ENCODE results near the gene BLVRB.

BLVRB gene

GRCh38 chr19:40461669-40462221, 3.8 kb downstream of the BLVRB start:
- no peaks in the 10 kb centered on the region for H3K36me3 ChIP-seq (ENCODE audit: insufficient read depth, low read length)
- H3K9me2 ChIP-seq (replicated peaks; ENCODE audit: low read depth, low read length): no peaks in the 10 kb centered on the region
- peaks cover 13% of the 10 kb centered on the region for H3K4me1 ChIP-seq (ENCODE audit: insufficient read depth, low read length, poor library complexity, severe bottlenecking)
- no peak overlapping the region for H3K4me2 ChIP-seq (ENCODE audit: low read depth, low read length, poor library complexity, severe bottlenecking)
- H3K4me3 ChIP-seq (ENCODE audit: low read length, poor library complexity, severe bottlenecking): no peak overlapping the region
- H3K79me2 ChIP-seq (ENCODE audit: insufficient read depth, low read length): no peaks in the 10 kb centered on the region
- TF ChIP-seq CTCF (conservative IDR thresholded peaks at IDR 0.05; ENCODE audit: low read length): no peak
- TF ChIP-seq EZH2phosphoT487 (IDR thresholded peaks at IDR 0.05; ENCODE audit: borderline replicate concordance): no peak
- H2AFZ ChIP-seq (ENCODE audit: low read length): no peak overlapping the region
- H3K27me3 ChIP-seq (ENCODE audit: insufficient read depth, low read length, poor library complexity, severe bottlenecking): no peaks in the 10 kb centered on the region
- no peak overlapping the region for H3K9ac ChIP-seq (ENCODE audit: low read depth, low read length, poor library complexity, severe bottlenecking)
- H3F3A ChIP-seq (ENCODE audit: low read depth): no peaks in the 10 kb centered on the region
- no peaks in the 10 kb centered on the region for H3K9me3 ChIP-seq (ENCODE audit: insufficient read depth, low read depth, low read length)
- H4K20me1 ChIP-seq (ENCODE audit: insufficient read depth, low read length, poor library complexity, severe bottlenecking): no peaks in the 10 kb centered on the region

GRCh38 chr19:40460185-40460584, 5.4 kb downstream of the BLVRB start:
- no peaks in the 10 kb centered on the region for H3K9me2 ChIP-seq (replicated peaks; ENCODE audit: low read depth, low read length)
- H3K27me3 ChIP-seq (ENCODE audit: insufficient read depth, low read length, poor library complexity, severe bottlenecking): no peaks in the 10 kb centered on the region
- no peaks in the 10 kb centered on the region for H3K36me3 ChIP-seq (ENCODE audit: insufficient read depth, low read length)
- no peaks in the 10 kb centered on the region for H4K20me1 ChIP-seq (ENCODE audit: insufficient read depth, low read length, poor library complexity, severe bottlenecking)
- H3K9me3 ChIP-seq (ENCODE audit: insufficient read depth, low read depth, low read length): no peaks in the 10 kb centered on the region
- no peaks in the 10 kb centered on the region for H3K79me2 ChIP-seq (ENCODE audit: insufficient read depth, low read length)
- no peaks in the 10 kb centered on the region for H3F3A ChIP-seq (ENCODE audit: low read depth)
- TF ChIP-seq CTCF (conservative IDR thresholded peaks at IDR 0.05; ENCODE audit: low read length) (no peak), EZH2phosphoT487 (IDR thresholded peaks at IDR 0.05; ENCODE audit: borderline replicate concordance) (no peak)
- no peak overlapping the region for H3K4me3 ChIP-seq (ENCODE audit: low read length, poor library complexity, severe bottlenecking)
- H2AFZ ChIP-seq (ENCODE audit: low read length): no peak overlapping the region
- H3K4me1 ChIP-seq (ENCODE audit: insufficient read depth, low read length, poor library complexity, severe bottlenecking): peaks cover 9% of the 10 kb centered on the region
- H3K4me2 ChIP-seq (ENCODE audit: low read depth, low read length, poor library complexity, severe bottlenecking): no peak overlapping the region
- no peak overlapping the region for H3K9ac ChIP-seq (ENCODE audit: low read depth, low read length, poor library complexity, severe bottlenecking)

- Histone ChIP-seq H3K4me3 (ENCODE audit: low read length, poor library complexity, severe bottlenecking) (no peak overlapping the region), H4K20me1 (ENCODE audit: insufficient read depth, low read length, poor library complexity, severe bottlenecking) (no peaks in the 10 kb centered on the region), H3K36me3 (ENCODE audit: insufficient read depth, low read length) (no peaks in the 10 kb centered on the region), H3K79me2 (ENCODE audit: insufficient read depth, low read length) (no peaks in the 10 kb centered on the region), H3K9ac (ENCODE audit: low read depth, low read length, poor library complexity, severe bottlenecking) (no peak overlapping the region), H3F3A (ENCODE audit: low read depth) (no peaks in the 10 kb centered on the region), H3K4me1 (ENCODE audit: insufficient read depth, low read length, poor library complexity, severe bottlenecking) (no peaks in the 10 kb centered on the region), H3K27me3 (ENCODE audit: insufficient read depth, low read length, poor library complexity, severe bottlenecking) (no peaks in the 10 kb centered on the region), H2AFZ (ENCODE audit: low read length) (no peak overlapping the region), H3K9me2 (replicated peaks; ENCODE audit: low read depth, low read length) (no peaks in the 10 kb centered on the region), H3K9me3 (ENCODE audit: insufficient read depth, low read depth, low read length) (no peaks in the 10 kb centered on the region), H3K4me2 (ENCODE audit: low read depth, low read length, poor library complexity, severe bottlenecking) (no peak overlapping the region)
- no peak for TF ChIP-seq CTCF (conservative IDR thresholded peaks at IDR 0.05; ENCODE audit: low read length)
- TF ChIP-seq EZH2phosphoT487 (IDR thresholded peaks at IDR 0.05; ENCODE audit: borderline replicate concordance): no peak
Observed at GRCh38 chr19:40458597-40458974, 7.0 kb downstream of the BLVRB start.

All from Loucy (cell line).